BJ (cell line): ENCODE data around the gene MS4A12. TPM values are rescaled to one million over a fixed set of nuclear protein-coding genes. Genes with fewer than 3 reads are reported as not detected.
"Not testable (repeated sequence)": the region's sequence is repeated elsewhere in the genome, so short reads cannot be mapped to it uniquely, and the experiment has no call there.

Experiments
- CTCF ChIA-PET: fragments of 350-600 bp; formaldehyde crosslinking; extraction: SDS; loops from one replicate; lab custom pipeline; 2021; ENCODE audit warnings: antibody characterized with exemption, inconsistent platforms; lab: Yijun Ruan, JAX
- POLR2A ChIA-PET: fragments of 300-600 bp; sonication (Branson Sonifier 250); formaldehyde crosslinking; extraction: SDS; loops from one replicate; lab custom pipeline; 2021; ENCODE audit warnings: antibody characterized with exemption; lab: Charles Lee
- DNase-seq: peaks from one replicate; pipeline ENCODE4 v3.0.0-alpha.2; 2011; ENCODE audit warnings: low read depth
- H3K27me3 ChIP-seq: 2 replicates; pipeline ENCODE4 v1.6.0; 2011; ENCODE audit warnings: low read length; ENCODE audit not compliant: control insufficient read depth, insufficient read depth
- H3K36me3 ChIP-seq: 2 replicates; pipeline ENCODE4 v1.5.1; 2011; ENCODE audit warnings: low read length; ENCODE audit not compliant: control insufficient read depth, insufficient read depth
- H3K4me3 ChIP-seq: 2 replicates; pipeline ENCODE4 v1.5.1; 2011; ENCODE audit warnings: low read depth, mild to moderate bottlenecking, control low read depth, low read length
- polyA plus RNA-seq: library from polyadenylated mRNA; depleted of rRNA; stranded (reverse); fragments of >200 nt; gene quantifications from 2 replicates; pipeline ENCODE4 v1.2.3, GENCODE V29; 2011
- TF ChIP-seq, protein P1 (sequence below): IDR thresholded peaks from 2 replicates; pipeline ENCODE4 v1.5.1; 2011; ENCODE audit warnings: low read depth, mild to moderate bottlenecking, control low read depth, inconsistent platforms, low read length, moderate library complexity; ENCODE audit not compliant: insufficient read depth

Gene MS4A12
- polyA plus RNA-seq, 1 experiment: not detected

- Histone ChIP-seq H3K4me3 (no peak overlapping the region), H3K27me3 (no peaks in the 10 kb centered on the region), H3K36me3 (no peaks in the 10 kb centered on the region)
- ChIA-PET CTCF (no interaction called here), POLR2A (no interaction called here)
- TF ChIP-seq, protein P1, sequence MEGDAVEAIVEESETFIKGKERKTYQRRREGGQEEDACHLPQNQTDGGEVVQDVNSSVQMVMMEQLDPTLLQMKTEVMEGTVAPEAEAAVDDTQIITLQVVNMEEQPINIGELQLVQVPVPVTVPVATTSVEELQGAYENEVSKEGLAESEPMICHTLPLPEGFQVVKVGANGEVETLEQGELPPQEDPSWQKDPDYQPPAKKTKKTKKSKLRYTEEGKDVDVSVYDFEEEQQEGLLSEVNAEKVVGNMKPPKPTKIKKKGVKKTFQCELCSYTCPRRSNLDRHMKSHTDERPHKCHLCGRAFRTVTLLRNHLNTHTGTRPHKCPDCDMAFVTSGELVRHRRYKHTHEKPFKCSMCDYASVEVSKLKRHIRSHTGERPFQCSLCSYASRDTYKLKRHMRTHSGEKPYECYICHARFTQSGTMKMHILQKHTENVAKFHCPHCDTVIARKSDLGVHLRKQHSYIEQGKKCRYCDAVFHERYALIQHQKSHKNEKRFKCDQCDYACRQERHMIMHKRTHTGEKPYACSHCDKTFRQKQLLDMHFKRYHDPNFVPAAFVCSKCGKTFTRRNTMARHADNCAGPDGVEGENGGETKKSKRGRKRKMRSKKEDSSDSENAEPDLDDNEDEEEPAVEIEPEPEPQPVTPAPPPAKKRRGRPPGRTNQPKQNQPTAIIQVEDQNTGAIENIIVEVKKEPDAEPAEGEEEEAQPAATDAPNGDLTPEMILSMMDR: no peak
- DNase-seq: no peak
Measured at GRCh38 chr11:60498853-60499252, 6.3 kb downstream of the MS4A12 start.

- POLR2A ChIA-PET: no interaction called here
- no peak overlapping the region for H3K4me3 ChIP-seq
- TF ChIP-seq, protein P1: no peak
- DNase-seq: peak; percentile 3
- CTCF ChIA-PET: interaction anchor here (0.6 kb wide), 1 partner anchor 83 kb away, joined by 3 read pairs; no protein-coding TSS in a partner anchor
- no peaks in the 10 kb centered on the region for H3K27me3 ChIP-seq
- no peaks in the 10 kb centered on the region for H3K36me3 ChIP-seq
Measured at GRCh38 chr11:60500276-60500910, 7.8 kb downstream of the MS4A12 start.

GRCh38 chr11:60502221-60502775 is 9.7 kb downstream of the MS4A12 start:
- DNase-seq: no peak
- Histone ChIP-seq H3K4me3 (no peak overlapping the region), H3K36me3 (no peaks in the 10 kb centered on the region), H3K27me3 (no peaks in the 10 kb centered on the region)
- CTCF ChIA-PET: no interaction called here
- POLR2A ChIA-PET: no interaction called here
- TF ChIP-seq, protein P1: no peak

- Histone ChIP-seq H3K4me3 (no peak overlapping the region), H3K27me3 (no peaks in the 10 kb centered on the region), H3K36me3 (no peaks in the 10 kb centered on the region)
- POLR2A ChIA-PET: no interaction called here
- CTCF ChIA-PET: no interaction called here
- no peak for DNase-seq
- TF ChIP-seq, protein P1: no peak
Measured at GRCh38 chr11:60504219-60504905, 11.8 kb downstream of the MS4A12 start.

- DNase-seq, CTCF ChIA-PET, POLR2A ChIA-PET, H3K36me3 ChIP-seq, H3K27me3 ChIP-seq, H3K4me3 ChIP-seq: not testable (repeated sequence)
Measured at GRCh38 chr11:60509609-60510008, 17.0 kb downstream of the MS4A12 start.

GRCh38 chr11:60510209-60510608 is 17.6 kb downstream of the MS4A12 start:
- CTCF ChIA-PET, H3K27me3 ChIP-seq, DNase-seq, H3K36me3 ChIP-seq, POLR2A ChIA-PET, H3K4me3 ChIP-seq: not testable (repeated sequence)
